ENCODE measurements around the gene CPOX.

The CPOX gene

DNA sequence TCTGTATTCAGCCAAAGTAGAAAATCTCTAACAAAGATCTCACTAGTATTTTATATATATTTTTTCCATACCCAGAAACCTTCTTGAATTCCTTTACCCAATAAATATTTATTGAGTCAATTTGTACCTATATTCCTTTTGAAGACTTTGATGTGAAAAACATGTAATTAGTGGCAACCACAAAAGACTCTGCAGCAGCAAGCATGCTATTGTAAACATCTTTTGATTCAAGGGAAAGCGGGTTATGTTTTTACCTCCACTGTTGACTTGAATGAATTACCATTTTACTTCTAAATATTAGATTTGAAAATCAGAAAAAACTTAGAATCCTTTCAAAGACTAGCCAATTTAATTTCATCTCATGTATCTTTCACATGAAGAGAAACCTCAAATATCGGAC is 59.2 kb downstream of the CPOX start:
- DNase-seq = no peak

DNA sequence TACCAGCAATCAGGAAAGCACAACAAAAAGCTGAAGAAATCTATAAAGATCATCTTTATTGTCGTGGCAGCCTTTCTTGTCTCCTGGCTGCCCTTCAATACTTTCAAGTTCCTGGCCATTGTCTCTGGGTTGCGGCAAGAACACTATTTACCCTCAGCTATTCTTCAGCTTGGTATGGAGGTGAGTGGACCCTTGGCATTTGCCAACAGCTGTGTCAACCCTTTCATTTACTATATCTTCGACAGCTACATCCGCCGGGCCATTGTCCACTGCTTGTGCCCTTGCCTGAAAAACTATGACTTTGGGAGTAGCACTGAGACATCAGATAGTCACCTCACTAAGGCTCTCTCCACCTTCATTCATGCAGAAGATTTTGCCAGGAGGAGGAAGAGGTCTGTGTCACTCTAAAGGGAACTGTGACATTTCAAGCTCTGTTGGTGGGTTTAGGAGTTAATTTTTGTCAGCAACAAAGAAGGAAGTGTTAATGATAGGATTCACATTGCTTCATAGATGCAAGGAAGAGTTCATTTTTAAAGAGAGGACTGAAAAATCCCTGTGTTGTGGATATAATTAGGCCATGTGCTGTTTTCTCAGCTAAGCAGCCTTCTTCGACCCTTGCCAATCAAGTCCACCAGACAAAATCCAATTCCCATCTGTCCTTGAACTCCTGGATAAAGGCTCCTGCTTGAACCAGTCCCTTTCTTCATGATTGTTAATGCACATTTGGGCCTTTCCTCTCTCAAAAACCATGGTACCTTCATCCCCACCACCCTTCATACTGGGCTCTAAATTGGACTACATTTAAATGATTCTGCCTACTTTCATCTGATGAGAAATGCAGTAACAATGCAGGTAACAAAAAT is 60.5 kb downstream of the CPOX start:
- no peak for DNase-seq

DNA sequence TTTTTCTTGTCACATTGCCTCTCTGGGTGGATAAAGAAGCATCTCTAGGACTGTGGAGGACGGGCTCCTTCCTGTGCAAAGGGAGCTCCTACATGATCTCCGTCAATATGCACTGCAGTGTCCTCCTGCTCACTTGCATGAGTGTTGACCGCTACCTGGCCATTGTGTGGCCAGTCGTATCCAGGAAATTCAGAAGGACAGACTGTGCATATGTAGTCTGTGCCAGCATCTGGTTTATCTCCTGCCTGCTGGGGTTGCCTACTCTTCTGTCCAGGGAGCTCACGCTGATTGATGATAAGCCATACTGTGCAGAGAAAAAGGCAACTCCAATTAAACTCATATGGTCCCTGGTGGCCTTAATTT is 61.2 kb downstream of the CPOX start:
- no peak for DNase-seq

GRCh38 chr3:98531622-98532274 is 61.7 kb downstream of the CPOX start, which contains the start of gene GPR15:
TSS of gene GPR15 (plus strand) at chr3:98531978. CDS start at chr3:98532034, 56 bp downstream.
- DNase-seq = no peak

- no peak for DNase-seq
Measured at GRCh38 chr3:98530676-98531075, 62.7 kb downstream of the CPOX start.

GRCh38 chr3:98529856-98530459 is 63.5 kb downstream of the CPOX start:
- no peak for DNase-seq

Measured in NCI-H187 (cell line).